ENCODE measurements around the gene DARS1.

DNA sequence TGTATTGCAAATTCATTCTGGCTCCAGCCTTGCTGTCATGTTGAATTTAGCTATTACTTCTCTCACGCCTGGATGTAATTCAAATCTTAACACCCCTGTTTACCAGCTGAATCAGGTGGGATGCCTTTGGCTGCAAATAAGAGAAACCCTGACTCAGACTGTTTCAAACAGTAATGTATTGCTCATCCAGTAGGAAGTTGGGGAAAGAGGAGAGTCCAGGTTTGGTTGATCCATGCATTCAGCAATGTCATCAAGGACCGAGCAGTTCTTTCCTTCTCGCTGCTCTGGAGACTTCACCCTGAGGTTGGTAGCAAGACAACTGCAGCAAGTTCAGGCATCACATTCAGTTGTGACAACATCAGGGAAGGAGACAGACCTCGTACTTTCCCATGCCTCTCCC is 6.4 kb upstream of the DARS1 start:
- TF ChIP-seq, protein P1, sequence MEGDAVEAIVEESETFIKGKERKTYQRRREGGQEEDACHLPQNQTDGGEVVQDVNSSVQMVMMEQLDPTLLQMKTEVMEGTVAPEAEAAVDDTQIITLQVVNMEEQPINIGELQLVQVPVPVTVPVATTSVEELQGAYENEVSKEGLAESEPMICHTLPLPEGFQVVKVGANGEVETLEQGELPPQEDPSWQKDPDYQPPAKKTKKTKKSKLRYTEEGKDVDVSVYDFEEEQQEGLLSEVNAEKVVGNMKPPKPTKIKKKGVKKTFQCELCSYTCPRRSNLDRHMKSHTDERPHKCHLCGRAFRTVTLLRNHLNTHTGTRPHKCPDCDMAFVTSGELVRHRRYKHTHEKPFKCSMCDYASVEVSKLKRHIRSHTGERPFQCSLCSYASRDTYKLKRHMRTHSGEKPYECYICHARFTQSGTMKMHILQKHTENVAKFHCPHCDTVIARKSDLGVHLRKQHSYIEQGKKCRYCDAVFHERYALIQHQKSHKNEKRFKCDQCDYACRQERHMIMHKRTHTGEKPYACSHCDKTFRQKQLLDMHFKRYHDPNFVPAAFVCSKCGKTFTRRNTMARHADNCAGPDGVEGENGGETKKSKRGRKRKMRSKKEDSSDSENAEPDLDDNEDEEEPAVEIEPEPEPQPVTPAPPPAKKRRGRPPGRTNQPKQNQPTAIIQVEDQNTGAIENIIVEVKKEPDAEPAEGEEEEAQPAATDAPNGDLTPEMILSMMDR (IDR thresholded peaks at IDR 0.05), result no peak
- no peak for TF ChIP-seq POLR2A (IDR thresholded peaks at IDR 0.05)

Measured in breast epithelium (tissue), 3 donors.